ENCODE data around the gene CTU2.

CTU2 gene

DNA sequence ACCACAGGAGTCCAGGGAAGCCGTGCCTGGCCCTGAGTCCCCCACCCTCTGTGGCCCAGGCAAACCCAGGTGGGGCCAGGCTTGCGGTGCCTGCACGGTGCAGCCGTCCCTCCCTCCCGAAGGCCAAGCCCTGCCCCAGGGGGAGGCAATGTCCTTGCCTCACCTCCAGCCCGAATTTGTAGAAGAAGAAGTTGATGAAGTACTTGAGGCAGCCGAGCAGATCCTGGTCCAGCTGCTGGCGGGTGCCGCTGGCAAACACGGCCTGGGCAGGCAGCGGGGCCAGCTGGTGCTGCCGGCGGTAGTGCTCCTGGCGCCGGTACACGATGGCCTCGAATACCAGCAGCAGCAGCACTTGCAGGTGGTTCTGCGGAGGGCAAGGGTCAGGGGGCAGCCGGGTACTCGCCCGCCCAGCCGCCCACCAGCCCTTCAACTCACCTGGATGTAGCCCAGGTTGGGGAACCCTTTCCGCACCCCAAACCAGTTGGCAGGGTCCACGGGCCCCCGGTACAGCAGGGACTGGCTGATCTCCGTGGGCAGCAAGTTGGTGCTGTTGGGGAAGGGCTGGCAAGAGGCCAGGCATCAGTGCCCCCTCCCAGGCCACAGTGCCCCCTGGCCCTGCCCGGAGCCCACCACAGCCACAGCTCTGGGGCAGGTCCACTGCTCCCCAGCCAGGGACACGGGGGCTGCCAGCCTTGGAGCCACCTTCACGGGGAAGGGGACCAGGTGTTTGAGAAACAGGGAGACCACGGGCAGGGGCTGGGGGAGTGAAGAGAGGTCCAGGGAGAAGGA is 26.1 kb downstream of the CTU2 start:
- FAIRE-seq, result no peak

DNA sequence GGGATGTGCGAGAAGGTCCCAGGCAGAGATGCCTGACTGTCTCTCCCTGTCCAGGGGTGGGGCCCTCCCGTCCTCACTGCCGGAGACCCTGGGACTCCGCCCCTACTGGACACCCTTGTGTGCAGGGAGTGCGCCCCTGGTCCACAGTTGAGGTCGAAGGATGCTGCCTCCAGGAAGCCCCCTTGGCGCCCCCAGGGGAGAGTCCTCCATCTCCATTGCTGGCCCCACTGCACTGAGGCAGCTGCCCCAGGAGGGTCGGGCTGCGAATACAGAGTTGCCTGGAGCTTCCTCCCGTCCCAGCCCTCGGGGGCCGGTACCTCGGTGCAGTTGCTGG is 26.6 kb downstream of the CTU2 start:
- FAIRE-seq, result no peak

DNA sequence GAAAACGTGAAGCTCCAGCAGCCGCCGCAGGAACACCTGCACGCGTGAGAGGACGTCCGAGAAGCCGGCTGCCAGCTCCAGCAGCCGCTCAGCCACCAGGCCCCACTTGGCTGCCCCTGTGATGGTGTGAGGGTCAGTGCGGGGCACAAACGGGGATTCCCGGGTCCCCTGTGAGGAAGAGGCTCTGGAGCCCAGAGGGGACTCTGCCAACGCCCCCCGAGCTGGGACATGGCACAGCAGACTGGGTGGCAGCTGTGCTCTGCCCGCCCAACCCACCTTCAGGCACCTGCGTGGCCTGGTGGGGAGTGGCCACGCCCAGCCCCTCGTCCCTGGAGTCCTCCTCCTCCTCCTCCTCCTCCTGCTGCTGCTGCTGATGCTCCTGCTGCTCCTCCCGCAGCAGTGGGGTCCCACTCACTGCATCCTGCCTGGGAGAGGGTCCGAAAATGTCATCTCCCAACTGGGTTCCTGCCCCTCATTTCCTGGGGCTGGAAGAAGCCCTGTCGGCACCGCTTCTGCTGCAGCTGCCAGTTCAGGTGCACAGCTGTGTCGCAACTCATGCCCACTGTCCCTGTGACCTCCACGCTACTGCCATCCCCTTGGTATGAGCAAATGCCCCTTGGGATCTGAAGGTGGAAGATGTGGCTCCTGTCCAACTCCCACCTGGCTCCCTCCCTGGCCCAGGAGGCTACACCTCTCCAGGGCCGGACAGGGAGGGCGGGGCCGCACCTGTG is 27.5 kb downstream of the CTU2 start:
- FAIRE-seq, result no peak

DNA sequence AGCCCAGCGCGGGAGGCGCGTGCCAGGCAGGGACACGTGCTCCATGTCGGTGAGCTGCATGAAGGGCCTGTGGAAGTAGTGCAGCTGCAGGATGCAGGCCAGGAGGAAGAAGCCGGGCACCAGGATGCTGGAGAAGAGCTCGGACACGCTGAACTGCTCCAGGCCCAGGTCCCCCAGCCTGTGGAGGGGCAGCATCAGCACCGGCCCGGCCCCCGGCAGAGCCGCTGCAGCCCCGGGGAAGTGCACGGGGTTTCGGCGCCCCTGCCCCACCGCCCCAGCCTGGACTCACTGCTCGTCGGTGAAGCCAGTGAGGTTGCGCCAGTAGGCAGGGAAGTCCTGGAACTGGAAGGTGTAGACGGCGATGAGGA is 28.0 kb downstream of the CTU2 start:
- FAIRE-seq, result no peak

DNA sequence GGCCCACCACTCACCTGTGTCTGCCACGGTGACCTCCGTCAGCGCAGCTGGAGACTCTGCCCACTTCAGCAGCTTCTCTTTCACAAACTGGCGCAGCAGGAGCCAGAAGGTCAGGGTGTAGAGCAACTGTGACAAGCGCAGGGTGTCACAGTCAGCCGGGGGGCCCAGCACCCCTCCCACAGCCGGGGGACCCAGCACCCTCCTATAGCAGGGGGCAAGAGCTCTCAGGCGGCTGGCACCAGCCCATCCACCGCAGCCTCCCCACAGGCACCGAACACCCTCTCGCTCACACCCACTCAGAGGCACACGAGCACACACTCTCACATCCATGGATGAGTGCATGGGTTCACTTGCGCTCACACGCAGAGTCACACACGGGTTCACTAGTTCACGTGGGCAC is 28.8 kb downstream of the CTU2 start:
- FAIRE-seq, result no peak

DNA sequence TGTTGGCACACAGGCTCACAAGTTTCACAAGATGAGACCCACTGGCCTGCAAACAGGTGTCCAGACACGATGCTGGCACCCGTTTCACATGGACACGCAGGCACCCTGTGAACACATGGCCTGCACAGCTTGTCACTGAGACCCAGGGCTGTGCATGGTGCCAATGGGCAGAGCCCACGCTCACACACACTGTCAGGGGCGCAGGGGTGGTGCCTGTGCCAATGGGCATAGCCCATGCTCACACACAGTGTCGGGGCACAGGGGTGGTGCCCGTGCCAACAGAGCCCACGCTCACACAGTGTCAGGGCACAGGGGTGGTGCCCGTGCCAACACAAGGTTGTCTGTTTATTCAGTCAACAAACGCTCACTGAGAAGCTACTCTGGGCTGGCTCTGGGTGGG is 29.3 kb downstream of the CTU2 start:
- no peak for FAIRE-seq

DNA sequence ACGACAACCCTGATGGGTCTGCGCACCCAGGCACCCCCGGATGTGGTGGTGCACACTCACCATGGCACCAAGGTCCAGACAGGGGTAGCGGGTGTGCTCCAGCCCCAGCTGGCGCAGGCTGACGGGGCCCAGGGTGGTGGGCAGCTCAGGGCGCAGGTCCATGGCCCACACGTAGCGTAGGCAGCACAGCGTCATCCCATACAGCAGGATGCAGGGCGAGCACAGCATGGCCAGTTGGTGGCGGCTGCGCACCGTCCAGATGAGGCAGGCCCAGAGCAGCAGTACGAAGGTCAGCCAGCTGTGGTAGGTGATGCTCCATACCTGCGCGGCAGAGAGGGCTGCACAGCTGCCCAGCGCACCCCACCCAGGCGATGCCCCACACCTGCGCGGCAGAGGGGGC is 29.8 kb downstream of the CTU2 start:
- FAIRE-seq, result no peak

DNA sequence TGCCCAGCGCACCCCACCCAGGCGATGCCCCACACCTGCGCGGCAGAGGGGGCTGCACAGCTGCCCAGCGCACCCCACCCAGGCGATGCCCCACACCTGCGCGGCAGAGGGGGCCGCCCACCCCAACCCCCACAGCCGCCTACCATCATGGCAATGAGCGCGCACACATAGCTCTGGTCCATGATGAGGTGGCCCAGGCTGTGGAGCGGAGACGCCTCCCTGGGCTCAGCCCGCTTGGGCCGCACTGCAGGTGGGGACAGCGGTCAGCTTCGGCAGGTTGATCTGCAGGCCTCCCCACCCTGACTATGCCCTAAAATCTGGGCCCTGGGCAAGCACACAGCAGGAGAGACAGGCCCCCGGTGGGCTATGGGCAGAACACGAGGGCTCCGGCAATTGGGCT is 30.2 kb downstream of the CTU2 start:
- FAIRE-seq, result no peak

DNA sequence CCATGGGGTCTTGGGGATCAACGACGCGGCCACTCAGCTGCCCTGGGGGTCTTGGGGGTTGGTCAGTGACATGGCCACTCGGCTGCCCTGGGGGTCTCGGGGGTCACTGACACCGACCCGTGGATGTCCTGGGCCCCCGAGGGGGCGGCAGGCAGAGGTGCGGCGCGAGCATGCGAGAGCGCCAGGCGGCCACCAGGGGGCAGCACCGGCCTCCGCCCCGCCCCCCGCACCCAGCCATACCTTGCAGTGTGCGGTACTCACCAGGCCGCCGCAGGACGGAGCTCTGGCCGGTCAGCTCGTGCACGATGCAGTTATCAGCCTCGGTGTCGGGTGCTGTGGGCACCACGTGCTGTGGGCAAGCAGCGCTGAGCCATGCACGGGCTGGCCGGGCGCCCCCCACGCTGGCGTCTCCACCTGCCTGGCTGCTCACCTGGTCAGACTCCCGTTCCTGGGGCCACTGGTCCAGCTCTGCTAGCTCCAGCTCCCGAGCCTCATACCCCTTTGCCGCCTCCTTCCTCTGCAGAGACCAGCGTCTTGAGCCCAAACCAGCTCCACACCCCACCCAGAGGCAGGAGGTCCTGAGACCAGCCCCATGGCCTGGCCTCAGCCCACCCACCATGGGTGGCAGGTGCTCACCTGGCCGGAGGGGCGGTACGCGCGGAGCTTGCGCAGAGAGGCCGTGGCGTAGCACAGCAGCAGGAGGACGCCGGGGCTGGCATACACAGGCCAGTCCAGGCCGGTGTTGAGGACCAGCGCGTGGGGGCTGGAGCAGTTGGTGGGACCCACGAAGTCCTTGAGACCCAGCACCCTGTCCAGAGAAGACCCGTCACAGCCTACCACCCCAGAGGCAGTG is 31.2 kb downstream of the CTU2 start:
- FAIRE-seq, result no peak

DNA sequence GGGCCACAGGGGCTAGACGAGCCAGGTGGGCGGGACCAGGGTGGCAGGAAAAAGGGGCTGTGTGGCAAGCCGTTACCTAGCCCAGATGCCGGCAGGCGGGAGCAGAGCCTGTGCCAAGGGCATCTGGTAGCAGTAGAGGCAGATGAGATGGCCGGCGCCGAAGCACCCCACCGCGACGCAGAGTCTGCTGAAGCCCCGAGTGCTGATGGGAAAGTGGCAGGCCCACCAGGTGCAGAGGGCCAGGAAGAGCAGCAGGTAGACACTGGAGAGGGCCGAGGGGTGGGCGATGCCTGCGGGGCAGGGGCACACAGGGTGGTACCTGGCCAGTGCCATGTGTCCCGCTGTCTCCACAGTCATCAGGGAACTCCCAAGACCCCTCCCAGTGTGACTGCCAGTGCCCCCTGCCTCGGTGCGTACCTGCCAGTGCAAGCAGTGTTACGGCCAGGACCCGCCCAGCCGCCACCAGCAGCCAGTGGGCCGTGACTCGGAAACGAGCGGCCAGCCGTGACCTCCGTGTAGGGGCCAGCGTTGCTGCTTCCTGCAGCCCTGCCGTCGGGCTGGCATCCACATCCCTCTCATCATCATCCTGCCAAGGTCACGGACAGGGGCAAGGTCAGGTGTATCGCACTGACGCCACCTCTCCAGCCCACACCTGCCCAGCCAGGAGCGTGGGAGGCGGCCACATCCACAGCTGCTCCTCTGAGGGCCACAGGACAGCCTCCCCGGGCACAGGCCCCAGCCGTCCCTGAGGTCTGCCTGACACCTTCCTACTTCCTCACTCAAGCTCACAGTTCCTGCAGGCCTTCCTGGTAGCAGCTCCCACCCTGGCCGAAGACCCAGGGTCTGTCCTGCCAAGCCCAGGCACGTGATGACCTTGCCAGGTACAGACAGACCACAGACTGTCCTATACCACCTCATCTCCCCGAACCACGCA is 32.1 kb downstream of the CTU2 start:
- no peak for FAIRE-seq

DNA sequence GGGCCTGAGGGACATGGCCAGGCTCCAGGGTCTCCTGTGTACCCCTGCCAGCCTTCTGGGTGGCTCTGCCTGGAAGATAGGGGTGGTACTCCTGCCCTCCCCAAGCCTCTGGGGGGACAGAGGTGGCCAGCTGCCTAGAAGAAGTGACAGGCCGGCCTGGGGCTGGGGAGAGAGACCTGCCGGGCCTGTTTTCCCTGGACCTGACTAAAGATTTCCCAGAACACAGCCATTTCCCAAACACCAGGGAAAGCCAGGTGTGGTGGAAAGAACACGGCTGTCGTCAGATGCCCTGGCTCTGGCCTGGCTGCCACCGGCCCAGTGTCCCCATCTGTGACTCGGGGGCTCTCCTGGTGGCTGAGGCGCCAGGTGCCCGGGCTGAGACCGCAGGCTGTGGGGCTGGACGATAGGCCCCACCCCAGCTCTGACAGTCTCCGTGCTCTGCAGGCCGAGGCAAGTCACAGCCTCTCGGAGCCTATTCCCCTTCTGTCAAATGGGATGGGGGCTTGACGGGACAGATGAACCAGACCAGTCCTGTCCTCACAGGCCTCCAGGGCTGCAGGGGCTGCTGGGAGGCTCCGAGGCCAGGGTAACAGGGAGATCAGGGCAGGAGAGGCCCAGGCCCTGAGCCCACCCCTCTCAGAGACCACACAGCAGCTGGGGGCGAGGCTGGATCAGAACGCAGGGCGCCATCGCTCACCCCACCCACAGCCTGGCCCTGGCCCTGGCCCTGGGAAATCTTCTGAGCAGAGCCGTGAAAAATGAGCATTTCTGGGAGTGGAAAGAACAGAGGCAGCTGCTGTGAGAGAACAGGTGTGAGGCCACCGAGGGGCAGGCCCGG is 33.1 kb downstream of the CTU2 start:
- no peak for FAIRE-seq

DNA sequence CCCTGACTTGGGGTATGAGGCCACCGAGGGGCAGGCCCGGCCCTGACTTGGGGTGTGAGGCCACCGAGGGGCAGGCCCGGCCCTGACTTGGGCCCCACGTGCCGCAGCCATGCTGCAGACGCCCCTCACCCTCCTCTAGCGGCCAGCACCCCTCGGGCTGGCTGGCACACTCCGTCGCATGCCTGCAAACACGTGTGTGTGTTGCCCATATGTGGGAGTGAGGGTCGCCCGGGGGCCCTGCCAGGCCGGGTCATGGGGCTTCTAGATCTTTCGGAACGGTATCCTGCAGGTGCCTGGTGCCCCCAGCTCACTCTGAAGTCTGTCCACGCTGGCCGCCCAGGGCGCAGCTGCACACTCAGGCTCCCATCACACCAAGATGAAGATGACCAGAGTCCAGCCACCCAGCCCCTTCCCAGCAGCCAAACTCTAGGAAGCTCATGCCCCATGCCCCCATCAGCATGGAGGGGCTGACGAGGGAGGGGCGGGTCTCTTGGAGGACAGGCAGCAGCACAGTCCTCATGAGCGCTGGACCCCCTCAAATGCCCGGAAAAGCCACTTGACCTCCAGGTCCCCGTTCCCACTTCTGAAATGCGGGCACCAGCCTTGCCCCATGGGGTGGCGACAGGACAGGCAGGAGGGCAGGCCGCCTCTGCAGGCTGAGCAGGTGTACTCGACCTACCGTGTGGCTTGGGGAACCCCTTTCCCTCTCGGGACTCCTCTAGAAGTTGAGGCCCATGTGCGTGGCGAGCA is 33.8 kb downstream of the CTU2 start:
- FAIRE-seq, result no peak

DNA sequence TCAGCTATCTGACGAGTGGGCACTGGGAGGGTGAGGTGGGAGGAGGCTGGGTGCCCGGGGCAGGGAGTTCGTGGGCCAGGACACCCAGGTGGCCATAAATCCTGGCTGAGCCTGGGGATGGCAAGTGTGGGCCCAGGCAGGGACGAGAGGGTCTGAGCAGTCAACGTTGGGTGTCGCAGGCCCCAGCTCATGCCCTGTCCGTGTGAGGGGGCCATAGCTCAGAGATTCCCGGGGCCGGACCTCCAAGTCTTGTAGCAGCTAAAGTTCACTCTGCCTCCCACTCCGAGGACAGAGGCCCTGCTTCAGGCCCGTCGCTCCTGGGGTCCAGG is 34.4 kb downstream of the CTU2 start:
- FAIRE-seq, result no peak

DNA sequence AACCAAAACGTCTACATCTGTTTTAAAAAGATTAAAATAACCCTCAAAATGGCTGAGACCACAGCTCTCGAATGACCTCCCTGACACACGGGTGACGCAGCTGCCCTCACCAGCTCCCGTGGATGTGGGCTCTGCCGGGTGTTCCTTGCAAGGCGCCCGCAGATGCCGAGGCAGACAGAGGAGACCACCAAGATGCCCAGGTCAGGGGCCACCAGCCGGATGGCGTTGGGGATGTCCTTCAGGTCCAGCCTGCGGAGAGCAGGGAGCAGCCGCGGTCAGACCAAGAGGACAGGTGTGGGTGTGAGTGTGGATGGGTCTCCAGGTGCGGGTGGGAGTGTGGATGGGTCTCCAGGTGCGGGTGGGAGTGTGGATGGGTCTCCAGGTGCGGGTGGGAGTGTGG is 35.1 kb downstream of the CTU2 start:
- FAIRE-seq, result no peak

DNA sequence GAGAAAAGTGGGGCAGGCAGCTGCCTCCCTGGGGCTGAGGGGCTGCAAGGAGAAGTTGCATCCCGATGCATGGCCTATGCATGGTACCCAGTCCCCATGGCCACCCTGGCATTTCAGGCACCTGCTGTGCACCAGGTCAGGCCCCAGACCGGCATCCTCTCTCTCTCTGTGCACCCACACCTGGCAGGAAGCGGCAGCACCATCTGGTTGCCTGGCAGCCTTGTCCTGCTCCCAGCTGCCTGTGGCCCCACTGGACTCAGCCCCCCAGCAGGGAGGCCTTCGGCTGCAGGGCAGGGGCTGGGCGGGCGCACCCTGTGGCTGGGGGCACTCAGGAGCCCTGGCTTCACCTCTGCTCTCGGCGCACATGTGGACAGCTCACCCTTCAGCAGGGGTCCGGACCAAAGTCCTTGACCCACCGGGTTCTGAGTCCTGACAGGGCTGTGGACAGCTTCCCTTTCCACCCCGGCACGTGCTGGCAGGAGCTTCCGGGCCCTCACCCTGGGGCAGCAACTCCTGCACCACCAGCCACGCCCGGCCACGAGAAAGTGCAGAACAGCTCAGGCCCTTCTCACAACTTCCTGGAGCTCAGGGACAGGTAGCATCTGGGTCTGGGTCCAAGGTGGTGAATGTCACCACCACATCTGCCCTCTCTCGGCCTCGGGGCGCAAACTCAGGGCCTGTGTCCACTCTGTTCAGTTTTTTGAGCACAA is 36.7 kb downstream of the CTU2 start:
- no peak for FAIRE-seq

DNA sequence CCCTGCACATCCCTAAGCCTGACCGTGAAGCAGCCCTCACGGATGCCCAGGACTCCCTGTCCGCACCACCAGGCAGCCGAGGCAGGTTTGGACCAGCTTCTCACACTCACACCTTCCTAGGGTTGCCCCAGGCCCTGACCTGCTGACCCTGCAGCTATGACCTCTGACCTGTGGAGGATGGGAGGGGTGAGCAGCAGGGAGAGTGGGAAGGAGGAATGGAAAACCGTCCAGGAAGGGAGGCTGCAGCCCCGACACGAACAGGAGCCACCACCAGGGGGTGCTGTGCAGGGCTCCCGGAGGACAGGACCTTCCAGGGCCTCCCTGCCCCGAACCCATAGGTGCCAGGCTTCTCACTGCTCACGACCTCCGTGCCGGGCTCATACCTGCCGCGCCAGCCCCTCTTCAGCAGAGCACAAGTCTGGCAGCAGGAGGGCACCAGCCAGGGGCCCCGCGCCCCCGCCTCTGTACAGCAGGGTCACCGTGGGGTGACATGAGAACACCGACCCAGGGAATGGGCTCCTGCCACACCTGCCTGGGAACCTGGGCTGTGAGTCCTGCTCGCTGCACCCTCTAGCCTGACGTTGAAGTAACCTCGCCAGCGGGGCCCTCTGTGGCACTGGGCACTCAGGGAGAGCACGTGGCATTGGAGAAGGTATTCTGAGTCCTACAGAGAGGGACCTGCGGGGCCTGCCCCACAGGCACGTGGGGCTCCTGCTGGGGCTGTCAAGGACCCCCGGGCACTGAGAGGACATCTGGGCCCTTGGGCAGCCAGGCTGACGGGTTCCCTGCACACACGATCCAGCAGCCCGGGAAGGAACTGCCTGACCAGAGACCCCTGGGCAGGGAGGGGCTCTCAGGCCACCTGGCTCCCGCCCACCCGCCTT is 37.6 kb downstream of the CTU2 start:
- no peak for FAIRE-seq

DNA sequence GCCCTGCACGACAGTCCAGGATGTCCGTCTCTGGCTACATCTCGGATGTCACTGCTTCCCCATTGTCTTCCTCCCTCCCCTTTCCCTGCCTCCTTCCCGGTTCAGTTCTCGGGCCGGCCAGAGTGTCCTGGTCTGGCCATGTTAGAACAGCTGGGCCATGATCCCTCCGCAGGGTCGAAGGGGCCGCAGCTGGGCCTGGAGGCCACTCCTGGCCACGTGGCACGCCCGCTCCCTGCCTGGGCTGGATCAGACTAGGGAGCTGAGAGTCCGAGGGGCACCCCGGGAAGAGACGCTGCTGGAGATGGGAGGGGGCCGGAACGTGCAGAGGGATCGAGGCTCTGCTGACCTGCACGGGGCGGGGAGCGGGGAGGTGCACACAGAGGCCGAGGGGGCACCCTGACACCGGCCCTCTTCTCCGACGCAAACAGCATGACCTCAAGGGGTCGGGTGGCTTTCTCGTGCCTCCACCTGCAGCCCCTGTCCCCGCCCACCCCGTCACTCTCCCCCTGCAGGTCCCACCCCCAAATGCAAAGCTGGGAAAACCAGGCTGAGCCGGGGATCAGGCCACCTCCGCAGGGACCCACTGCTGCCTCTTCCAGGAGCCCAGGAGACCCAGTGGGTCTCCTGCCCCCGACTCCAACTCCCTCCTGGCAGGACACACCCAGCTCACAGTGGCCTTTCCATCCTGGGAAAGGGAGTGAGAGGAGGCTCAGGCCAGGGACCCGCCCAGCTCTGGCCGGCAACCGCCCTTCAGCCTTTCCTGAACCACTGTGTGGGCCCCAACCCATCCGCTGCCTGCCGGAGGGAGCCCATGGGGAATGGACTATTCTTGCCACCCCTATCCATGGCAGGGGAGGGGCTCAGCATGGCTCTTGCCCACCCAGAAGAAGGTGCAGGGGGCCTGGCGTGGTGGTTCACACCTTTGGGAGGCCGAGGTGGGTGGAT is 38.5 kb downstream of the CTU2 start:
- FAIRE-seq, result no peak

DNA sequence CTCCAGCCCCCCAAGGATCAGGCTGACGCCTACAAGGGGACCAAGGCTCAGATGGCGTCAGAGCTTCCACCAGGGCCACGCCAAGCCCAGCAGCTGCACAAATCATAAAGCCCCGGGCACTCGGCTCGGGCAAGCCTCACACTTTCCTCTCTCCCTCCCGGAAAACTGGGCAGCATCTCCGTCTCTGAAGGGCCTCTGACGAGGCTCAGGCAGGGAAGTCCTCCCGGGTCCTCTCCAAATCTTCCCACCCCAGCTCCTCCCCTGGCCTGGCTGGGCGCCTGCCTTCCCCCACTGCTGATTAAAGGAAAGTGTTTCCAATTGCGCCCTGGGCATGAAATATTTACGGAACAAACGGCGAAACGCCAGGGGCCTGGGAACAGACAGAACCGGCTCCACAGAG is 40.2 kb downstream of the CTU2 start:
- no peak for FAIRE-seq

Measured in G401.6 (cell line).